MG63 (cell line): ENCODE results near the gene KDM6B. TPM values are rescaled to one million over a fixed set of nuclear protein-coding genes. Genes with fewer than 3 reads are reported as not detected.

Source experiments
- DNase-seq: peaks from one replicate; pipeline ENCODE4 v3.0.0-alpha.2; 2020
- H3K27me3 ChIP-seq: fragments of 250-450 bp; sonication (Bioruptor Pico); 2 replicates; pipeline ENCODE4 v1.5.1; 2020; ENCODE audit warnings: mild to moderate bottlenecking, moderate library complexity
- H3K36me3 ChIP-seq: fragments of 250-450 bp; sonication (Bioruptor Pico); 2 replicates; pipeline ENCODE4 v1.5.1; 2020; ENCODE audit warnings: mild to moderate bottlenecking, moderate library complexity
- H3K4me3 ChIP-seq: fragments of 250-450 bp; sonication (Bioruptor Pico); 2 replicates; pipeline ENCODE4 v1.5.1; 2020; ENCODE audit warnings: mild to moderate bottlenecking, moderate library complexity
- H3K9me3 ChIP-seq: fragments of 250-450 bp; sonication (Bioruptor Pico); 2 replicates; pipeline ENCODE4 v1.5.1; 2020; ENCODE audit warnings: mild to moderate bottlenecking, moderate library complexity
- total RNA-seq: library from RNA; depleted of rRNA; stranded (reverse); fragments of >200 nt; shearing (Covaris generic); gene quantifications from 2 replicates; pipeline ENCODE4 v1.2.3, GENCODE V29; 2014; ENCODE audit warnings: low replicate concordance; rRNA removed

Gene KDM6B
- total RNA-seq, 1 experiment from 2014 or later: 0.20 TPM

GRCh38 chr17:7878234-7878633 is 44.2 kb downstream of the KDM6B start:
- no peaks in the 10 kb centered on the region for H3K27me3 ChIP-seq
- no peak overlapping the region for H3K4me3 ChIP-seq
- H3K9me3 ChIP-seq: no peaks in the 10 kb centered on the region
- H3K36me3 ChIP-seq: peaks cover 8% of the 10 kb centered on the region; the same call in 1 of the 2 replicates
- no peak for DNase-seq

GRCh38 chr17:7880076-7880868 is 46.3 kb downstream of the KDM6B start:
- H3K4me3 ChIP-seq: no peak overlapping the region
- DNase-seq: no peak
- peaks cover 8% of the 10 kb centered on the region; the same call in 1 of the 2 replicates for H3K36me3 ChIP-seq
- no peaks in the 10 kb centered on the region for H3K27me3 ChIP-seq
- no peaks in the 10 kb centered on the region for H3K9me3 ChIP-seq

- H3K4me3 ChIP-seq: no peak overlapping the region
- H3K27me3 ChIP-seq: no peaks in the 10 kb centered on the region
- no peaks in the 10 kb centered on the region for H3K9me3 ChIP-seq
- no peak for DNase-seq
- H3K36me3 ChIP-seq: peaks cover 5% of the 10 kb centered on the region; the same call in 1 of the 2 replicates
These were observed 47.4 kb downstream of the KDM6B start for GRCh38 chr17:7881276-7882054.

GRCh38 chr17:7882068-7882467 is 48.1 kb downstream of the KDM6B start:
- Histone ChIP-seq H3K9me3 (no peaks in the 10 kb centered on the region), H3K27me3 (no peaks in the 10 kb centered on the region), H3K4me3 (no peak overlapping the region), H3K36me3 (peaks cover 5% of the 10 kb centered on the region; the same call in 1 of the 2 replicates)
- no peak for DNase-seq

- H3K4me3 ChIP-seq: no peak overlapping the region
- no peak for DNase-seq
These were observed 48.6 kb downstream of the KDM6B start for GRCh38 chr17:7882629-7883028.

More at GRCh38 chr17:7882629-7883028, 48.6 kb downstream of the KDM6B start:
- H3K9me3 ChIP-seq: no peaks in the 10 kb centered on the region
- H3K27me3 ChIP-seq: no peaks in the 10 kb centered on the region
- peaks cover 5% of the 10 kb centered on the region; the same call in 1 of the 2 replicates for H3K36me3 ChIP-seq

Other genes starting within 250 kb of the KDM6B start
- 0.23 TPM in 1 of 2 replicates, not detected in the other for gene SOX15, start 244.1 kb upstream of the KDM6B start, total RNA-seq
- 26.8 and 49.5 TPM in 2 replicates for gene FXR2, start 219.3 kb upstream of the KDM6B start, total RNA-seq
- gene SAT2, start 206.4 kb upstream of the KDM6B start, total RNA-seq: 16.0 and 20.1 TPM in 2 replicates
- gene SHBG, start 204.1 kb upstream of the KDM6B start, total RNA-seq: not detected in 2 replicates
- gene ATP1B2, start 183.3 kb upstream of the KDM6B start, total RNA-seq: not detected in 2 replicates
- 2.8 and 12.2 TPM in 2 replicates for gene TP53, start 146.7 kb upstream of the KDM6B start, total RNA-seq
- 13.4 and 25.9 TPM in 2 replicates for gene WRAP53, start 145.7 kb upstream of the KDM6B start, total RNA-seq
- gene EFNB3, start 129.0 kb upstream of the KDM6B start, total RNA-seq: 0.53 TPM in 1 of 2 replicates, not detected in the other
- not detected in 2 replicates for gene DNAH2, start 116.5 kb upstream of the KDM6B start, total RNA-seq
- not detected in 2 replicates for gene TMEM88, start 20.8 kb downstream of the KDM6B start, total RNA-seq
- gene NAA38, start 23.3 kb downstream of the KDM6B start, total RNA-seq: 74.9 and 264 TPM in 2 replicates
- 18.2 and 38.2 TPM in 2 replicates for gene CYB5D1, start 23.8 kb downstream of the KDM6B start, total RNA-seq
- gene CHD3, start 54.6 kb downstream of the KDM6B start, total RNA-seq: 49.6 and 51.1 TPM in 2 replicates
- gene RNF227, start 82.1 kb downstream of the KDM6B start, total RNA-seq: 0.15 and 1.6 TPM in 2 replicates
- not detected in 2 replicates for gene KCNAB3, start 95.6 kb downstream of the KDM6B start, total RNA-seq
- gene TRAPPC1, start 97.7 kb downstream of the KDM6B start, total RNA-seq: 3.8 and 4.5 TPM in 2 replicates
- gene CNTROB, start 98.0 kb downstream of the KDM6B start, total RNA-seq: 29.5 and 39.9 TPM in 2 replicates
- 0.23 TPM in 1 of 2 replicates, not detected in the other for gene GUCY2D, start 168.4 kb downstream of the KDM6B start, total RNA-seq
- not detected in 2 replicates for gene ALOX15B, start 204.8 kb downstream of the KDM6B start, total RNA-seq